Muscle of back (tissue), 11 donors: ENCODE results near the gene KMT2C. TPM values are rescaled to one million over a fixed set of nuclear protein-coding genes. Genes with fewer than 3 reads are reported as not detected.
A peak's percentile ranks its signal among the peaks of the same experiment; 100 is the strongest.

ENCODE experiments used
- DNase-seq, 3 donors: peaks; one replicate each; pipeline versions ENCODE4 v3.0.0 to v3.0.0-alpha.2; 2013
- polyA plus RNA-seq, 10 donors: library from polyadenylated mRNA; unstranded; fragments of 120-200 nt; gene quantifications; one replicate each; pipeline ENCODE4 v1.2.1, GENCODE V29; 2013; ENCODE audit not compliant: insufficient read length in 10 of 10

The KMT2C gene
- polyA plus RNA-seq, 10 donors = 28.0 to 41.9 (median 33.5) TPM

- DNase-seq = no peak
Observed at GRCh38 chr7:152144557-152145245, 291.1 kb downstream of the KMT2C start.

- DNase-seq = no peak
Observed at GRCh38 chr7:152142976-152143595, 292.7 kb downstream of the KMT2C start.

- no peak for DNase-seq
Observed at GRCh38 chr7:152140560-152140959, 295.2 kb downstream of the KMT2C start.

- DNase-seq = no peak
Observed at GRCh38 chr7:152140067-152140466, 295.7 kb downstream of the KMT2C start.

- peak in 1 of 3 donors; percentile 24 for DNase-seq
Observed at GRCh38 chr7:152137476-152138025, 298.3 kb downstream of the KMT2C start.

GRCh38 chr7:152136686-152137085 is 299.1 kb downstream of the KMT2C start:
- DNase-seq = peak in 2 of 3 donors; percentile 22 to 66

- DNase-seq = no peak
Observed at GRCh38 chr7:152133804-152134203, 302.0 kb downstream of the KMT2C start.

- no peak for DNase-seq
Observed at GRCh38 chr7:152132812-152133211, 303.0 kb downstream of the KMT2C start.

GRCh38 chr7:152131981-152132494 is 303.8 kb downstream of the KMT2C start:
- DNase-seq = no peak

GRCh38 chr7:152130658-152131590 is 304.9 kb downstream of the KMT2C start:
- no peak for DNase-seq

GRCh38 chr7:152129682-152130081 is 306.1 kb downstream of the KMT2C start:
- no peak for DNase-seq

GRCh38 chr7:152128741-152129461 is 306.9 kb downstream of the KMT2C start:
- no peak for DNase-seq

GRCh38 chr7:152128252-152128651 is 307.6 kb downstream of the KMT2C start:
- no peak for DNase-seq

- no peak for DNase-seq
Observed at GRCh38 chr7:152127229-152127628, 308.6 kb downstream of the KMT2C start.

- no peak for DNase-seq
Observed at GRCh38 chr7:152126741-152127140, 309.1 kb downstream of the KMT2C start.

GRCh38 chr7:152122540-152122939 is 313.3 kb downstream of the KMT2C start:
- no peak for DNase-seq

GRCh38 chr7:152121432-152121831 is 314.4 kb downstream of the KMT2C start:
- no peak for DNase-seq

- no peak for DNase-seq
Observed at GRCh38 chr7:152120776-152121175, 315.0 kb downstream of the KMT2C start.

GRCh38 chr7:152120210-152120609 is 315.6 kb downstream of the KMT2C start:
- no peak for DNase-seq

- DNase-seq = no peak
Observed at GRCh38 chr7:152117356-152117755, 318.4 kb downstream of the KMT2C start.

- no peak for DNase-seq
Observed at GRCh38 chr7:152115021-152115718, 320.6 kb downstream of the KMT2C start.
